ENCODE data around the gene CRYZL1.

DNA sequence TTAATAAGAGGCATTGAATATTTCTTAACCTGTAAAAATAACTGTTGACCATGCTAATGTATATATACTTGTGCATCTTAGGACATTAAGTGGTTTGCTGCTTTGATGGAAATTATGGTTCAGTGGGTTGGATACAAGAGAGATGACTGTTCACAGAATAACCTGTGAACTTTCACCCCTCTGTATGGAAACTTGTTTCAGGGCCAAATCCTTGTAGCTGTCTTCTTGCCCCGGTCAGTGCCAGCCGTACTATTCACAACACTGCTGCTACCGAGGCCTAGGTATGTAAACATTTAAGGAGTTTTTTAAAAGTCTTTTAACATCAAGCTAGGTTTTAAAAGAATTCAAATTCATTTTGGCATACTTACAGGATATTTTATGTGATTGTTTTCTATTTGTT is 69.2 kb downstream of the CRYZL1 start:
- TF ChIP-seq, protein P1, sequence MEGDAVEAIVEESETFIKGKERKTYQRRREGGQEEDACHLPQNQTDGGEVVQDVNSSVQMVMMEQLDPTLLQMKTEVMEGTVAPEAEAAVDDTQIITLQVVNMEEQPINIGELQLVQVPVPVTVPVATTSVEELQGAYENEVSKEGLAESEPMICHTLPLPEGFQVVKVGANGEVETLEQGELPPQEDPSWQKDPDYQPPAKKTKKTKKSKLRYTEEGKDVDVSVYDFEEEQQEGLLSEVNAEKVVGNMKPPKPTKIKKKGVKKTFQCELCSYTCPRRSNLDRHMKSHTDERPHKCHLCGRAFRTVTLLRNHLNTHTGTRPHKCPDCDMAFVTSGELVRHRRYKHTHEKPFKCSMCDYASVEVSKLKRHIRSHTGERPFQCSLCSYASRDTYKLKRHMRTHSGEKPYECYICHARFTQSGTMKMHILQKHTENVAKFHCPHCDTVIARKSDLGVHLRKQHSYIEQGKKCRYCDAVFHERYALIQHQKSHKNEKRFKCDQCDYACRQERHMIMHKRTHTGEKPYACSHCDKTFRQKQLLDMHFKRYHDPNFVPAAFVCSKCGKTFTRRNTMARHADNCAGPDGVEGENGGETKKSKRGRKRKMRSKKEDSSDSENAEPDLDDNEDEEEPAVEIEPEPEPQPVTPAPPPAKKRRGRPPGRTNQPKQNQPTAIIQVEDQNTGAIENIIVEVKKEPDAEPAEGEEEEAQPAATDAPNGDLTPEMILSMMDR (IDR thresholded peaks at IDR 0.05) = no peak
- no peak for TF ChIP-seq POLR2A (IDR thresholded peaks at IDR 0.05)

Data from Peyer's patch (tissue), 4 donors.